NCI-H226 (cell line): ENCODE data around the gene GMPPA.
A peak's percentile ranks its signal among the peaks of the same experiment; 100 is the strongest.

Experiments used
- DNase-seq: peaks from one replicate; pipeline ENCODE4 v3.0.0-alpha.2; 2015

The GMPPA gene

GRCh38 chr2:219486380-219486959 is 12.2 kb upstream of the GMPPA start:
- DNase-seq, result no peak

- no peak for DNase-seq
These were observed 10.4 kb upstream of the GMPPA start for GRCh38 chr2:219488149-219488843.

GRCh38 chr2:219488844-219489194 is 9.9 kb upstream of the GMPPA start:
- DNase-seq, result no peak

- no peak for DNase-seq
These were observed 9.4 kb upstream of the GMPPA start for GRCh38 chr2:219489315-219489714.

- no peak for DNase-seq
These were observed 8.5 kb upstream of the GMPPA start for GRCh38 chr2:219490186-219490585.

- no peak for DNase-seq
These were observed 8.0 kb upstream of the GMPPA start for GRCh38 chr2:219490600-219491130.

- DNase-seq, result no peak
These were observed 7.3 kb upstream of the GMPPA start for GRCh38 chr2:219491278-219491963.

- no peak for DNase-seq
These were observed 6.1 kb upstream of the GMPPA start for GRCh38 chr2:219492575-219492974.

GRCh38 chr2:219493086-219493485 is 5.6 kb upstream of the GMPPA start:
- no peak for DNase-seq

GRCh38 chr2:219494952-219495530 is 3.6 kb upstream of the GMPPA start:
- DNase-seq, result no peak

- peak; percentile 50 for DNase-seq
These were observed 3.1 kb upstream of the GMPPA start for GRCh38 chr2:219495531-219496122.

- DNase-seq, result no peak
These were observed 2.4 kb upstream of the GMPPA start for GRCh38 chr2:219496247-219496824.

GRCh38 chr2:219496825-219497494 is 1.7 kb upstream of the GMPPA start:
- DNase-seq, result no peak

GRCh38 chr2:219497495-219498279 is 1.0 kb upstream of the GMPPA start:
- peak; percentile 83 for DNase-seq

- DNase-seq, result no peak
These were observed 292 bp downstream of the GMPPA start for GRCh38 chr2:219499058-219499307.

- no peak for DNase-seq
These were observed 864 bp downstream of the GMPPA start for GRCh38 chr2:219499555-219499954.

GRCh38 chr2:219500135-219500534 is 1.4 kb downstream of the GMPPA start:
- DNase-seq, result no peak

- no peak for DNase-seq
These were observed 3.2 kb downstream of the GMPPA start for GRCh38 chr2:219501849-219502248.

GRCh38 chr2:219502618-219503017 is 3.9 kb downstream of the GMPPA start:
- no peak for DNase-seq

- DNase-seq, result no peak
These were observed 6.9 kb downstream of the GMPPA start for GRCh38 chr2:219505585-219505984.

- DNase-seq, result no peak
These were observed 7.6 kb downstream of the GMPPA start for GRCh38 chr2:219506153-219506801.
